Activated naive CD4-positive, alpha-beta T cell treated with anti-CD3 and anti-CD28 coated beads, Interleukin-2, amount 10 ng/mL, durations not matched to agents 7 days and 5 days (primary cell): Measurements from ENCODE around the gene CBX5.

Experiments used
- CTCF ChIA-PET: fragments of 350-600 bp; sonication (Branson Sonifier 250); formaldehyde crosslinking; loops from one replicate; lab custom pipeline; 2021; ENCODE audit warnings: antibody characterized with exemption; lab: Charles Lee
- DNase-seq: peaks from one replicate; pipeline ENCODE4 v3.0.0-alpha.2; 2020
- H3K27ac Mint-ChIP-seq: one replicate; pipeline ENCODE4 v1.8.0; 2021; ENCODE audit warnings: mild to moderate bottlenecking, moderate library complexity, mixed read lengths
- H3K27me3 Mint-ChIP-seq: one replicate; pipeline ENCODE4 v1.8.0; 2021; ENCODE audit warnings: mild to moderate bottlenecking, mixed read lengths
- H3K36me3 Mint-ChIP-seq: one replicate; pipeline ENCODE4 v1.8.0; 2021; ENCODE audit warnings: mixed read lengths
- H3K4me1 Mint-ChIP-seq: one replicate; pipeline ENCODE4 v1.8.0; 2021; ENCODE audit warnings: mixed read lengths
- H3K4me3 Mint-ChIP-seq: one replicate; pipeline ENCODE4 v1.8.0; 2021; ENCODE audit warnings: mild to moderate bottlenecking, moderate library complexity, mixed read lengths
- H3K9me3 Mint-ChIP-seq: one replicate; pipeline ENCODE4 v1.8.0; 2021; ENCODE audit warnings: mixed read lengths

The CBX5 gene

GRCh38 chr12:54220567-54220966 is 59.4 kb downstream of the CBX5 start:
- no peak for DNase-seq
- peaks cover 38% of the 10 kb centered on the region for H3K4me1 Mint-ChIP-seq
- H3K36me3 Mint-ChIP-seq, result no peaks in the 10 kb centered on the region
- H3K4me3 Mint-ChIP-seq, result no peak overlapping the region
- CTCF ChIA-PET, result interaction anchor here (0.6 to 2.2 kb wide), 11 partner anchors 8 to 441 kb away, joined by 3 to 8 read pairs (median 4); no protein-coding TSS in a partner anchor
- H3K9me3 Mint-ChIP-seq, result no peaks in the 10 kb centered on the region
- peaks cover 24% of the 10 kb centered on the region for H3K27me3 Mint-ChIP-seq
- no peak overlapping the region for H3K27ac Mint-ChIP-seq

- Mint-ChIP-seq H3K4me3 (no peak overlapping the region), H3K36me3 (no peaks in the 10 kb centered on the region), H3K9me3 (no peaks in the 10 kb centered on the region), H3K27me3 (peaks cover 24% of the 10 kb centered on the region), H3K4me1 (peaks cover 42% of the 10 kb centered on the region), H3K27ac (no peak overlapping the region)
- CTCF ChIA-PET, result interaction anchor here (0.7 to 2.2 kb wide), 11 partner anchors 8 to 197 kb away, joined by 3 to 8 read pairs (median 4); no protein-coding TSS in a partner anchor
- DNase-seq, result peak; percentile 79
Observed at GRCh38 chr12:54220092-54220557, 59.8 kb downstream of the CBX5 start.

- Mint-ChIP-seq H3K27ac (no peak overlapping the region), H3K4me1 (peaks cover 56% of the 10 kb centered on the region), H3K36me3 (no peaks in the 10 kb centered on the region), H3K9me3 (no peaks in the 10 kb centered on the region), H3K4me3 (peak overlapping the region; percentile 10), H3K27me3 (peaks cover 35% of the 10 kb centered on the region)
- CTCF ChIA-PET, result interaction anchor here (1.0 to 1.2 kb wide), 2 partner anchors 142 to 212 kb away, joined by 3 to 5 read pairs; no protein-coding TSS in a partner anchor
- peak; percentile 33 for DNase-seq
Observed at GRCh38 chr12:54217774-54218241, 62.1 kb downstream of the CBX5 start.

GRCh38 chr12:54216797-54217661 is 62.9 kb downstream of the CBX5 start:
- CTCF ChIA-PET, result interaction anchor here (0.8 to 4.2 kb wide), 18 partner anchors 9 to 232 kb away, joined by 3 to 41 read pairs (median 6); partner anchors contain the start of genes CBX5, HNRNPA1, HOXC10 and HOXC8
- Mint-ChIP-seq H3K27me3 (peaks cover 40% of the 10 kb centered on the region), H3K4me3 (peak overlapping the region; percentile 74), H3K9me3 (no peaks in the 10 kb centered on the region), H3K27ac (peak overlapping the region; percentile 79), H3K36me3 (no peaks in the 10 kb centered on the region), H3K4me1 (peaks cover 56% of the 10 kb centered on the region)
- peak; percentile 90 for DNase-seq

- H3K27me3 Mint-ChIP-seq, result peaks cover 47% of the 10 kb centered on the region
- CTCF ChIA-PET, result interaction anchor here (0.8 to 4.2 kb wide), 25 partner anchors 9 to 231 kb away, joined by 3 to 41 read pairs (median 6); partner anchors contain the start of genes CBX5, HNRNPA1, HOXC10 and HOXC5
- H3K4me1 Mint-ChIP-seq, result peaks cover 56% of the 10 kb centered on the region
- H3K36me3 Mint-ChIP-seq, result no peaks in the 10 kb centered on the region
- no peaks in the 10 kb centered on the region for H3K9me3 Mint-ChIP-seq
- peak overlapping the region; percentile 74 for H3K4me3 Mint-ChIP-seq
- peak overlapping the region; percentile 80 for H3K27ac Mint-ChIP-seq
- DNase-seq, result peak; percentile 74
Observed at GRCh38 chr12:54215989-54216796, 63.7 kb downstream of the CBX5 start.

GRCh38 chr12:54214553-54215406 is 65.1 kb downstream of the CBX5 start:
- CTCF ChIA-PET, result interaction anchor here (0.6 to 4.2 kb wide), 33 partner anchors 8 to 227 kb away, joined by 3 to 41 read pairs (median 5); partner anchors contain the start of genes HOXC5, HOXC6, HOXC8 and HOXC9
- H3K27me3 Mint-ChIP-seq, result peaks cover 57% of the 10 kb centered on the region
- DNase-seq, result peak; percentile 93

GRCh38 chr12:54213079-54213478 is 66.8 kb downstream of the CBX5 start:
- CTCF ChIA-PET, result interaction anchor here (1.0 to 4.2 kb wide), 7 partner anchors 12 to 180 kb away, joined by 3 to 41 read pairs (median 5); partner anchors contain the start of gene SMUG1
- no peaks in the 10 kb centered on the region for H3K36me3 Mint-ChIP-seq
- DNase-seq, result no peak
- H3K4me3 Mint-ChIP-seq, result no peak overlapping the region
- H3K27ac Mint-ChIP-seq, result no peak overlapping the region
- H3K27me3 Mint-ChIP-seq, result peaks cover 58% of the 10 kb centered on the region
- H3K9me3 Mint-ChIP-seq, result no peaks in the 10 kb centered on the region
- H3K4me1 Mint-ChIP-seq, result peaks cover 40% of the 10 kb centered on the region

More at GRCh38 chr12:54214553-54215406, 65.1 kb downstream of the CBX5 start:
- no peaks in the 10 kb centered on the region for H3K9me3 Mint-ChIP-seq
- no peaks in the 10 kb centered on the region for H3K36me3 Mint-ChIP-seq
- peak overlapping the region; percentile 74 for H3K4me3 Mint-ChIP-seq
- peak overlapping the region; percentile 82 for H3K27ac Mint-ChIP-seq
- H3K4me1 Mint-ChIP-seq, result peaks cover 52% of the 10 kb centered on the region

GRCh38 chr12:54211920-54212319 is 68.0 kb downstream of the CBX5 start:
- no peak for DNase-seq
- Mint-ChIP-seq H3K9me3 (no peaks in the 10 kb centered on the region), H3K27me3 (peaks cover 58% of the 10 kb centered on the region), H3K36me3 (no peaks in the 10 kb centered on the region), H3K27ac (no peak overlapping the region), H3K4me3 (no peak overlapping the region), H3K4me1 (peaks cover 34% of the 10 kb centered on the region)
- CTCF ChIA-PET, result interaction anchor here (0.8 to 2.5 kb wide), 3 partner anchors 10 to 174 kb away, joined by 3 to 12 read pairs (median 4); no protein-coding TSS in a partner anchor

GRCh38 chr12:54210400-54210790 is 69.5 kb downstream of the CBX5 start:
- Mint-ChIP-seq H3K27me3 (peaks cover 72% of the 10 kb centered on the region), H3K4me1 (peaks cover 21% of the 10 kb centered on the region), H3K9me3 (no peaks in the 10 kb centered on the region), H3K27ac (no peak overlapping the region), H3K36me3 (no peaks in the 10 kb centered on the region), H3K4me3 (no peak overlapping the region)
- no peak for DNase-seq
- CTCF ChIA-PET, result interaction anchor here (0.6 to 6.9 kb wide), 4 partner anchors 9 to 207 kb away, joined by 3 to 42 read pairs (median 8); partner anchors contain the start of gene HOXC5

GRCh38 chr12:54208591-54208990 is 71.3 kb downstream of the CBX5 start:
- H3K36me3 Mint-ChIP-seq, result no peaks in the 10 kb centered on the region
- no peak for DNase-seq
- peaks cover 4% of the 10 kb centered on the region for H3K4me1 Mint-ChIP-seq
- H3K9me3 Mint-ChIP-seq, result no peaks in the 10 kb centered on the region
- H3K27ac Mint-ChIP-seq, result no peak overlapping the region
- peaks cover 85% of the 10 kb centered on the region for H3K27me3 Mint-ChIP-seq
- H3K4me3 Mint-ChIP-seq, result no peak overlapping the region
- CTCF ChIA-PET, result interaction anchor here (0.9 to 6.9 kb wide), 14 partner anchors 9 to 223 kb away, joined by 3 to 54 read pairs (median 8); partner anchors contain the start of genes HOXC10, HOXC5, HOXC8 and SMUG1

GRCh38 chr12:54207539-54208294 is 72.2 kb downstream of the CBX5 start:
- Mint-ChIP-seq H3K27me3 (peaks cover 82% of the 10 kb centered on the region), H3K27ac (no peak overlapping the region), H3K9me3 (no peaks in the 10 kb centered on the region), H3K4me3 (no peak overlapping the region), H3K4me1 (peaks cover 4% of the 10 kb centered on the region), H3K36me3 (no peaks in the 10 kb centered on the region)
- DNase-seq, result peak; percentile 87
- CTCF ChIA-PET, result interaction anchor here (0.7 to 6.9 kb wide), 29 partner anchors 9 to 223 kb away, joined by 3 to 54 read pairs (median 5); partner anchors contain the start of genes HOXC10, HOXC5, HOXC8 and SMUG1

GRCh38 chr12:54206791-54207190 is 73.1 kb downstream of the CBX5 start:
- CTCF ChIA-PET, result interaction anchor here (0.7 to 6.9 kb wide), 24 partner anchors 8 to 222 kb away, joined by 3 to 54 read pairs (median 6); partner anchors contain the start of genes HOXC10, HOXC5, HOXC8 and SMUG1

More at GRCh38 chr12:54206791-54207190, 73.1 kb downstream of the CBX5 start:
- peaks cover 4% of the 10 kb centered on the region for H3K4me1 Mint-ChIP-seq
- H3K4me3 Mint-ChIP-seq, result no peak overlapping the region
- H3K9me3 Mint-ChIP-seq, result no peaks in the 10 kb centered on the region
- no peak for DNase-seq
- no peak overlapping the region for H3K27ac Mint-ChIP-seq
- peaks cover 81% of the 10 kb centered on the region for H3K27me3 Mint-ChIP-seq
- no peaks in the 10 kb centered on the region for H3K36me3 Mint-ChIP-seq
